ENCODE data around the gene MICAL3. TPM values are rescaled to one million over a fixed set of nuclear protein-coding genes. Genes with fewer than 3 reads are reported as not detected.

MICAL3 gene
- total and polyA plus RNA-seq, 2 of the 8 experiments (the other 6 are each of a cell fraction or from before 2014, with no cell fraction given), result 8.3 to 41.8 TPM

GRCh38 chr22:17941471-17942406 is 82.6 kb downstream of the MICAL3 start:
- H2BK120ac ChIP-seq (replicated peaks; ENCODE audit: low read depth, low read length), result no peak overlapping the region
- no peak overlapping the region for H2BK15ac ChIP-seq (ENCODE audit: low read length)
- no peak overlapping the region; the same call in 1 of the 2 replicates for H4K8ac ChIP-seq (ENCODE audit: extremely low read depth, insufficient read depth, low read length)
- H3K4me3 ChIP-seq (ENCODE audit: extremely low read depth in 1 of 4, insufficient read depth in 2 of 4, low read depth in 3 of 4, low read length in 4 of 4), result no peak overlapping the region
- no peak overlapping the region for H2BK5ac ChIP-seq (ENCODE audit: low read depth, low read length)
- H3K79me1 ChIP-seq (ENCODE audit: low read depth, low read length), result peaks cover 8% of the 10 kb centered on the region
- H3K36me3 ChIP-seq (ENCODE audit: control insufficient read depth in 2 of 4, insufficient read depth in 4 of 4, low read length in 3 of 4), result no peaks in the 10 kb centered on the region
- no peak overlapping the region for H4K91ac ChIP-seq (replicated peaks; ENCODE audit: insufficient read length, low read length)
- H2BK12ac ChIP-seq (ENCODE audit: low read depth, low read length), result no peak overlapping the region
- H3K27ac ChIP-seq (ENCODE audit: low read depth, low read length), result no peak overlapping the region
- no peak for DNase-seq (ENCODE audit: low read depth in 1 of 2, low spot score in 2 of 2)
- CTCF ChIA-PET (ENCODE audit: partially characterized antibody), result interaction anchor here (0.6 to 3.5 kb wide), 9 partner anchors 16 to 135 kb away, joined by 3 to 8 read pairs (median 4); no protein-coding TSS in a partner anchor
- H3K18ac ChIP-seq (ENCODE audit: extremely low read depth, low read length), result no peak overlapping the region
- H3K4ac ChIP-seq (replicated peaks; ENCODE audit: insufficient read length, low read depth, low read length), result no peak overlapping the region
- H3K27me3 ChIP-seq (replicated peaks in 1 of 4; ENCODE audit: control insufficient read depth in 3 of 4, extremely low read depth in 1 of 4, insufficient read depth in 3 of 4, low read length in 3 of 4), result no peaks in the 10 kb centered on the region
- H3K14ac ChIP-seq (ENCODE audit: insufficient read length), result no peak overlapping the region
- H4K5ac ChIP-seq (ENCODE audit: insufficient read length, low read depth, low read length), result no peak overlapping the region
- H2AFZ ChIP-seq (ENCODE audit: low read length), result no peak overlapping the region
- no peaks in the 10 kb centered on the region for H3K9me3 ChIP-seq (ENCODE audit: insufficient read depth in 2 of 2, low read depth in 1 of 2, low read length in 1 of 2)
- no peak overlapping the region for H3K9ac ChIP-seq (replicated peaks in 1 of 4; ENCODE audit: extremely low read depth in 1 of 4, low read depth in 3 of 4, low read length in 3 of 4)
- no peak for FAIRE-seq
- H3K4me2 ChIP-seq (ENCODE audit: insufficient read depth in 1 of 2, low read depth in 2 of 2, low read length in 2 of 2), result no peak overlapping the region
- peaks cover 3 to 85% of the 10 kb centered on the region in 2 experiments; a peak in 3 of 4 replicates for H3K79me2 ChIP-seq (ENCODE audit: control insufficient read depth in 1 of 2, insufficient read depth in 2 of 2, low read length in 2 of 2)
- no peak overlapping the region for H2BK20ac ChIP-seq (ENCODE audit: low read length)
- peaks cover 6 to 28% (median 24%) of the 10 kb centered on the region in 4 experiments; a peak in 6 of 7 replicates for H3K4me1 ChIP-seq (replicated peaks in 1 of 4; ENCODE audit: control insufficient read depth in 3 of 4, insufficient read depth in 4 of 4, low read length in 3 of 4)
- no peaks in the 10 kb centered on the region for H3K23me2 ChIP-seq (ENCODE audit: low read depth, low read length)
- POLR2A ChIA-PET (ENCODE audit: partially characterized antibody), result interaction anchor here (1.4 kb wide), 2 partner anchors 11 to 30 kb away, joined by 3 to 5 read pairs; no protein-coding TSS in a partner anchor
- no peak overlapping the region for H3K23ac ChIP-seq (ENCODE audit: insufficient read length)
- H3K56ac ChIP-seq (replicated peaks; ENCODE audit: insufficient read length, low read depth, low read length), result no peak overlapping the region
- H4K20me1 ChIP-seq (replicated peaks in 1 of 2; ENCODE audit: control insufficient read depth in 1 of 2, insufficient read depth in 2 of 2, low read length in 2 of 2), result peaks cover 9 to 23% of the 10 kb centered on the region in 2 experiments
- no peak overlapping the region for H2AK5ac ChIP-seq (ENCODE audit: low read depth, low read length)
- WGBS, 2 experiments (ENCODE audit: extremely low coverage in 1 of 2, insufficient coverage in 1 of 2, insufficient read length in 1 of 2, insufficient replicate concordance in 2 of 2, low coverage in 1 of 2, low lambda C conversion rate in 2 of 2, missing lambda C conversion rate in 1 of 2), result 84% methylated on average over 18 of the region's 18 CpGs; no CpG with 5 or more reads in 1 of the 2 experiments
- TF ChIP-seq PHF8 (conservative IDR thresholded peaks at IDR 0.05; ENCODE audit: low read depth, low read length) (no peak), TCF12 (IDR thresholded peaks at IDR 0.05; ENCODE audit: low read depth, low read length) (no peak), RNF2 (IDR thresholded peaks at IDR 0.05; ENCODE audit: borderline replicate concordance, low read depth, low read length, missing control alignments, poor library complexity, severe bottlenecking) (no peak), EP300 (IDR thresholded peaks at IDR 0.05; ENCODE audit: borderline replicate concordance in 1 of 2, low read depth in 2 of 2, low read length in 2 of 2) (no peak), NRF1 (IDR thresholded peaks at IDR 0.05; ENCODE audit: low read depth, low read length) (no peak), ZNF274 (IDR thresholded peaks at IDR 0.05; ENCODE audit: borderline replicate concordance, extremely low read depth, low read length) (no peak), RBBP5 (IDR thresholded peaks at IDR 0.05; ENCODE audit: borderline replicate concordance, low read depth, low read length) (no peak)
- TF ChIP-seq, protein P1, sequence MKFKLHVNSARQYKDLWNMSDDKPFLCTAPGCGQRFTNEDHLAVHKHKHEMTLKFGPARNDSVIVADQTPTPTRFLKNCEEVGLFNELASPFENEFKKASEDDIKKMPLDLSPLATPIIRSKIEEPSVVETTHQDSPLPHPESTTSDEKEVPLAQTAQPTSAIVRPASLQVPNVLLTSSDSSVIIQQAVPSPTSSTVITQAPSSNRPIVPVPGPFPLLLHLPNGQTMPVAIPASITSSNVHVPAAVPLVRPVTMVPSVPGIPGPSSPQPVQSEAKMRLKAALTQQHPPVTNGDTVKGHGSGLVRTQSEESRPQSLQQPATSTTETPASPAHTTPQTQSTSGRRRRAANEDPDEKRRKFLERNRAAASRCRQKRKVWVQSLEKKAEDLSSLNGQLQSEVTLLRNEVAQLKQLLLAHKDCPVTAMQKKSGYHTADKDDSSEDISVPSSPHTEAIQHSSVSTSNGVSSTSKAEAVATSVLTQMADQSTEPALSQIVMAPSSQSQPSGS (IDR thresholded peaks at IDR 0.05; ENCODE audit: low read length), result no peak
